Gastroesophageal sphincter (tissue), 4 donors: ENCODE measurements around the gene DNAJC10. TPM values are rescaled to one million over a fixed set of nuclear protein-coding genes. Genes with fewer than 3 reads are reported as not detected.
"Not testable (repeated sequence)": the region's sequence is repeated elsewhere in the genome, so short reads cannot be mapped to it uniquely, and the experiment has no call there.

Experiments used
- ATAC-seq: fragments of 150-250 bp; one replicate; pipeline ENCODE4 v1.9.1; 2016; ENCODE audit warnings: mild to moderate bottlenecking, moderate library complexity
- H3K27ac ChIP-seq, 4 donors: fragments of 200-600 bp; sonication (generic) in 3 of 4; 1 replicate in 3 of 4; 2 replicates in 1 of 4; pipeline ENCODE4 v1.5.1; 2016 to 2019
- H3K27me3 ChIP-seq: fragments of 200-600 bp; sonication (generic); one replicate; pipeline ENCODE4 v1.5.1; 2019
- H3K36me3 ChIP-seq, 2 donors: fragments of 200-600 bp; sonication (generic); one replicate each; pipeline ENCODE4 v1.5.1; 2019; ENCODE audit warnings: control low read depth in 1 of 2
- H3K4me1 ChIP-seq, 3 donors: fragments of 200-600 bp; sonication (generic); 1 replicate in 2 of 3; 2 replicates in 1 of 3; pipeline ENCODE4 v1.5.1; 2016 to 2019; ENCODE audit warnings: control low read depth in 2 of 3
- H3K4me3 ChIP-seq, 2 donors: fragments of 200-600 bp; sonication (generic); one replicate each; pipeline ENCODE4 v1.5.1; 2019; ENCODE audit warnings: mild to moderate bottlenecking in 1 of 2, moderate library complexity in 1 of 2
- H3K9me3 ChIP-seq, 3 donors: fragments of 200-600 bp; sonication (generic); one replicate each; pipeline ENCODE4 v1.5.1; 2017 to 2019; ENCODE audit warnings: control low read depth in 2 of 3
- EP300 ChIP-seq: sonication (generic); formaldehyde crosslinking; IDR thresholded peaks from one replicate; pipeline ENCODE4 v1.6.1; 2017; ENCODE audit warnings: antibody characterized with exemption, mild to moderate bottlenecking
- POLR2A ChIP-seq, 2 donors: fragments of 450-650 bp; IDR thresholded peaks; one replicate each; pipeline ENCODE4 v1.6.1; 2017; ENCODE audit warnings: antibody characterized with exemption in 2 of 2, mild to moderate bottlenecking in 2 of 2, moderate library complexity in 1 of 2
- POLR2AphosphoS5 ChIP-seq: sonication (generic); formaldehyde crosslinking; IDR thresholded peaks from one replicate; pipeline ENCODE4 v1.6.1; 2017; ENCODE audit warnings: antibody characterized with exemption
- WGBS, 2 donors: methylation state at CpG; one replicate each; pipeline ENCODE4 v1.1.5; 2018; ENCODE audit warnings: low coverage in 1 of 2; 5-methylcytosine and 5-hydroxymethylcytosine counted together
- total RNA-seq, 4 donors: library from RNA; depleted of rRNA; stranded (reverse); fragments of >200 nt; gene quantifications; one replicate each; pipeline ENCODE4 v1.1.0, GENCODE V29; 2016
- TF ChIP-seq, protein P1 (sequence below), 4 experiments: fragments of 200-600 bp in 2 of 4; fragments of 450-650 bp in 2 of 4; sonication (generic) in 1 of 4; IDR thresholded peaks; one replicate each; pipeline ENCODE4 v1.5.1; 2017 to 2019; ENCODE audit warnings: antibody characterized with exemption in 4 of 4, mild to moderate bottlenecking in 2 of 4, moderate library complexity in 2 of 4

Gene DNAJC10
- total RNA-seq, 4 donors from 2014 or later: 46.1 to 77.2 (median 54.0) TPM

DNA sequence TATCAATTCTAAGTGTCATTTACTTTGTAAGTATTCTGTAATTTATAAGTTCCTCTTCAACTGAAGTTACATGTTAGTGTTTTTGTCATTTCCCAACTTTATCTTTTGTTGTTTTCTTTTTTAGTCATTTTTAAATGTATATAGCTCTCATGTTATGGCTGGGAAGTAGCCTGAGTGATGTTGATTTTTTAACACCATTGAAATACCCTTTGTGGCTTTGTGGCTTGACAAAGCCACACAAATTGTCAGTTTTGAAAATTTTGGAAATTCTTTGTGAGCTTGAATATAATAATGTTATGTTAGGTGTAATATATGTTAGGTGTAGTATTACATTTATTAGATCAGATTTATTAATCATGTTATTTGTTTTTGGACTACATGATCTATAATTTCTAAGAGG is 16.7 kb downstream of the DNAJC10 start:
- TF ChIP-seq EP300 (no peak), POLR2A (IDR thresholded peaks at IDR 0.05) (no peak), POLR2AphosphoS5 (no peak)
- TF ChIP-seq, protein P1, sequence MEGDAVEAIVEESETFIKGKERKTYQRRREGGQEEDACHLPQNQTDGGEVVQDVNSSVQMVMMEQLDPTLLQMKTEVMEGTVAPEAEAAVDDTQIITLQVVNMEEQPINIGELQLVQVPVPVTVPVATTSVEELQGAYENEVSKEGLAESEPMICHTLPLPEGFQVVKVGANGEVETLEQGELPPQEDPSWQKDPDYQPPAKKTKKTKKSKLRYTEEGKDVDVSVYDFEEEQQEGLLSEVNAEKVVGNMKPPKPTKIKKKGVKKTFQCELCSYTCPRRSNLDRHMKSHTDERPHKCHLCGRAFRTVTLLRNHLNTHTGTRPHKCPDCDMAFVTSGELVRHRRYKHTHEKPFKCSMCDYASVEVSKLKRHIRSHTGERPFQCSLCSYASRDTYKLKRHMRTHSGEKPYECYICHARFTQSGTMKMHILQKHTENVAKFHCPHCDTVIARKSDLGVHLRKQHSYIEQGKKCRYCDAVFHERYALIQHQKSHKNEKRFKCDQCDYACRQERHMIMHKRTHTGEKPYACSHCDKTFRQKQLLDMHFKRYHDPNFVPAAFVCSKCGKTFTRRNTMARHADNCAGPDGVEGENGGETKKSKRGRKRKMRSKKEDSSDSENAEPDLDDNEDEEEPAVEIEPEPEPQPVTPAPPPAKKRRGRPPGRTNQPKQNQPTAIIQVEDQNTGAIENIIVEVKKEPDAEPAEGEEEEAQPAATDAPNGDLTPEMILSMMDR (IDR thresholded peaks at IDR 0.05): no peak
- no peak for ATAC-seq

DNA sequence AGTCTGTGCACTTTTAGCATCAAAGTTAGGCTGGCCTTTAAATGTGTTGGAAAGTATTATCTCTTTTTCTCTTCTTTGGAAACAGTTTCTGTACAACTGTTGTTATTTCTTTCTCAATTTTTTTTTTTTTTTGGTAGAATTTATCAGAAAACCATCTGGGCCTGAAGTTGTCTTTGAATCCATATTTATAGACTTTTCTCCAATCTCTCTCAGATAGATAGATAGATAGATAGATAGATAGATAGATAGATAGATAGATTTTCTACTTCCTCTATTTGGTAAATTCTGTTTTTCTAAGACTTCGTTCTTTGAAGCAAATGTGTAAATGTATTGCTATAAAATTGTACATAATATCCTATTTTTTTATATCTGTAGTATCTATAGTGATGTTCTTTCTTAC is 17.5 kb downstream of the DNAJC10 start:
- TF ChIP-seq POLR2A (IDR thresholded peaks at IDR 0.05) (no peak), EP300 (no peak), POLR2AphosphoS5 (no peak)
- TF ChIP-seq, protein P1 (IDR thresholded peaks at IDR 0.05): no peak
- no peaks in the 10 kb centered on the region for H3K4me1 ChIP-seq
- no peaks in the 10 kb centered on the region for H3K27me3 ChIP-seq
- H3K36me3 ChIP-seq: peaks cover 0 to 72% of the 10 kb centered on the region in 2 donors
- no peak overlapping the region for H3K27ac ChIP-seq
- no peak overlapping the region for H3K4me3 ChIP-seq
- ATAC-seq: no peak
- WGBS, 2 donors: 88 to 90% methylated on average over 1 of the region's 1 CpG
- H3K9me3 ChIP-seq: no peaks in the 10 kb centered on the region

More for the DNA sequence above, 16.7 kb downstream of the DNAJC10 start:
- Histone ChIP-seq H3K4me1 (no peaks in the 10 kb centered on the region), H3K36me3 (peaks cover 0 to 67% of the 10 kb centered on the region in 2 donors), H3K4me3 (no peak overlapping the region), H3K27me3 (no peaks in the 10 kb centered on the region), H3K9me3 (no peaks in the 10 kb centered on the region), H3K27ac (no peak overlapping the region)

DNA sequence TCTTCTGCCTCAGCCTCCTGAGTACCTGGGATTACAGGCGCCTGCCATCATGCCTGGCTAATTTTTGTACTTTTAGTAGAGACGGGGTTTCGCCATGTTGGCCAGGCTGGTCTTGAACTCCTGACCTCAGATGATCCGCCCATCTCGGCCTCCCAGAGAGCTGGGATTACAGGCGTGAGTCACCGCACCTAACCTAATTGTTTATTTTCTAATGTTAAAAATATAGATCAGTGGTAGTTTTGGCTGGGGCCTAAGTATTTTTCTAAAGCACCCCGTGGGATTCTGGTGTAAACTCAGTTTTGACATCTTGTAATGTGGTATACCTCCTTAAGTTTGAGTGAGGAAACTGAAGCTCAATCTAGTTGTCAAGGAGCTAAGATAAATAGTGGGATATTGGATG is 20.8 kb downstream of the DNAJC10 start:
- H3K9me3 ChIP-seq, H3K4me3 ChIP-seq, H3K27me3 ChIP-seq, H3K4me1 ChIP-seq, ATAC-seq, H3K27ac ChIP-seq: not testable (repeated sequence)
- 94 to 98% methylated on average over 6 to 7 of the region's 8 CpGs for WGBS, 2 donors
- peaks cover 0 to 64% of the 10 kb centered on the region in 2 donors for H3K36me3 ChIP-seq

DNA sequence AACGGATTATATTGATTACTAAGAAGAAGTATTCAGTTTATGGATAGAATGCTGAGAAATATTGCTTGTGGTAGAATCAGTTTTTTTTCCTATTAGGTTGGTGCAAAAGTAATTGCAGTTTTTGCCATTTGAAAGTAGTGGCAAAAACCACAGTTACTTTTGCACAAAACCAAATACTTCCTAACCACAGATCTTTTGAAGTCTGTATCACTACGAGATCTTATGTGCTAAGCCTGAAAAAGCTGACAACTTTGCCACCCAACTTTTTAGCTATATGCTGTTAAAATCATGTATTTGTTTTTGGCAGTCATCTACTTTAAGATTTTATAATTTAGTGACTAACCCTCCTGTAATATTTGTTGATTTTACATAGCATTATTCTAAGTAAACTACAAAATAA is 24.6 kb downstream of the DNAJC10 start:
- ATAC-seq: no peak
- Histone ChIP-seq H3K9me3 (no peaks in the 10 kb centered on the region), H3K4me1 (no peaks in the 10 kb centered on the region), H3K4me3 (no peak overlapping the region), H3K27me3 (no peaks in the 10 kb centered on the region), H3K27ac (no peak overlapping the region), H3K36me3 (peaks cover 4 to 86% of the 10 kb centered on the region in 2 donors)
- TF ChIP-seq, protein P1 (IDR thresholded peaks at IDR 0.05): no peak
- TF ChIP-seq EP300 (no peak), POLR2A (IDR thresholded peaks at IDR 0.05) (no peak), POLR2AphosphoS5 (no peak)
- 83 to 85% methylated on average over 2 of the region's 2 CpGs for WGBS, 2 donors

DNA sequence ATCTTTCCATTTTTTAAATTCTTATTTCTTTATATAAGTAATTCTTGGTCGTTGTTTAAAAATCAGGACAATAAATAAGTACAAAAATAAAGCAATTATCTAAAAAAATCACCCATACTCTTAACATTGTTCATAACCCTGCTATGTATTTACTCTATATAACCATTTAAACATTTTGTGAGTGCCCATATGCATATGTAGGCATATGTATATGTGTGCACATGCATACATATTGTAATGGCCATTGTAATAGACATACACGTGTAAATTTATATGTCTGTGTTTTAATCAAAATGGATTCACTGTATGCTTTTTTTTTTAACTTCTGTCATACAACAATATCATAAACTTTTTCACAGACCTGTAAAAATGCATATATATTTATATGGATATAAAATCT is 25.6 kb downstream of the DNAJC10 start:
- peaks cover 4 to 82% of the 10 kb centered on the region in 2 donors for H3K36me3 ChIP-seq
- WGBS, 2 donors: 89 to 96% methylated on average over 2 of the region's 2 CpGs
- ATAC-seq: no peak
- H3K4me3 ChIP-seq: no peak overlapping the region
- H3K9me3 ChIP-seq: no peaks in the 10 kb centered on the region
- no peak overlapping the region for H3K27ac ChIP-seq
- H3K4me1 ChIP-seq: no peaks in the 10 kb centered on the region
- TF ChIP-seq POLR2AphosphoS5 (no peak), POLR2A (IDR thresholded peaks at IDR 0.05) (no peak)
- TF ChIP-seq, protein P1 (IDR thresholded peaks at IDR 0.05): no peak
- H3K27me3 ChIP-seq: no peaks in the 10 kb centered on the region
